Islet of Langerhans (tissue), 1 donor: ENCODE results near the gene PFKP.

Source experiments
- FAIRE-seq: peaks from one replicate; lab custom pipeline; 2011; peaks lifted over from hg19 to GRCh38; lab: Jason Lieb, UNC

The PFKP gene

DNA sequence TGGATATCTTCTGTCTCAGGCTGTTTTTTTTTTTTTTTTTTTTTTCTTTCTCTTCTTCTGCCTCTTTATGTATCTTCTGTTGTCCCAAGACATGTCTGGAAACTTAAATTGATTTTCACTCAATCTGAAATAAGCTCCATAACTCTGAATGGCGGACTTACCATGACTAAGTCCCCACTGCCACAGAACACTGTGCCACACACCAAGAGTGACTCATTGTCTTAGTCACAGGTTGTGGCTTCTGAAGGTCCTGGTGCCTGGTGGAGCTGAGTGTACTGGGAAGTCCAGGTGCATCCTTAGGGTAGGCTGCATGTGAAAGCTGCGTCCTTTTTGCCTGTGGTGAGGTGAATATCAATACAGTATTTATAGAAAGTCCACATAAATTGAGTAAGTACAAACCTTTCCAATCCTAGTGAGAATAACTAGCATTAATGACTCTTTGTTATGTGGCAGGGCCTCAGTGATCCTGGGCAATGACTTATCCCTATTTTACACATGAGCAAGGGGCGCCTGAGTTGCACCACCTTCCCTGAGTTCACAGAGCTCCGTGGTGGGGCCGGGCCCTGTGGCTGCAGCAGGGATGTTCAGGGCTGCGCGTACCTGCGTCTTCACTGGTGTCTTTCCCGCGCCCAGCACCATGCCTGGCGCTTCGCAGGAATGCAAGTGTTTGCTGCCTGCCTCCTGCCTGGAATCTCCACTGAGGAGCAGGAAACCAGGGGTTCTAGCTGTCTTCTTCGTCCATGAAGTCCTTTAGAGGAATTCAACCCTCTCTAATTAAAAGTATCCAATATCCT lies 4.3 kb downstream of the PFKP start:
- FAIRE-seq = no peak

GRCh38 chr10:3072641-3073360 lies 5.5 kb downstream of the PFKP start:
- FAIRE-seq = no peak

GRCh38 chr10:3074145-3074665 lies 6.9 kb downstream of the PFKP start:
- FAIRE-seq = no peak

- FAIRE-seq = no peak
These were observed 7.7 kb downstream of the PFKP start for GRCh38 chr10:3074985-3075600.

DNA sequence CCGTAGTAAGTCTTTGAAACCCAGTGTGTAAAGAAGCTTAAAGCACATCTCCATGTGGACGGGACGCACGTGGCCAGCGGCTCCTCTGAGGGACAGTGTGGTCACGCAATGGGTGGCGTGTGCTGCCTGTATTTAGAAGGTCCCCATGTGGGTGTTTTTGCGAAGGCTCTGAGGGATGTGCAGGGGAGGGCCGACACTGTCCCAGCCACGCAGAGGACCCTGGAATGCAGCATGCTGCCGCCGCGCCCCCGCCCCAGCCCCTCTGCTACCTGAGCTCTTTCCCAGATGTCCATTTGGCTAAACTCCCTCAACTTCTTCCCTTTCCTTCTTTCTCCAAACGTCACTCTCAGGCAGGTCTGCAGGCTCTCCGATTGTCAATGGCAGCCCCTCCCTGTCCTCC lies 8.8 kb downstream of the PFKP start:
- FAIRE-seq = no peak

DNA sequence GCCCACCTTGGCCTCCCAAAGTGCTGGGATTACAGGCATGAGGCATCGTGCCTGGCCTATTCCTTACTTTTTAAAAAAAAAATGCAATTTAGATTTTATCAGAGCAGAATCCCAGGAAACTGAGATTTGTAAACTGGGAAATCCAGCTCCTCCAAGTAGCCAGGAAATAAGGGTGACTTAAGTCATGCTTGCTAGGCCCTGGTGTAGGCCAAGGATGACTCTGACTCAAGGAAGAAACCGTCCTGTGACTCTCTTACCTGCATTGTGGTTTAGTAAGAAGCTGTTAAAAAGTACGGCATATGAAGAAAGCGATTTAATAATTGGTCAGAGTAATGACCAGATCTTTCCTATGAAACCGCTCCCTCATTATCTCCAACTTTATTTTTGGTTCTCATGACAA lies 10.2 kb downstream of the PFKP start:
- FAIRE-seq = no peak

DNA sequence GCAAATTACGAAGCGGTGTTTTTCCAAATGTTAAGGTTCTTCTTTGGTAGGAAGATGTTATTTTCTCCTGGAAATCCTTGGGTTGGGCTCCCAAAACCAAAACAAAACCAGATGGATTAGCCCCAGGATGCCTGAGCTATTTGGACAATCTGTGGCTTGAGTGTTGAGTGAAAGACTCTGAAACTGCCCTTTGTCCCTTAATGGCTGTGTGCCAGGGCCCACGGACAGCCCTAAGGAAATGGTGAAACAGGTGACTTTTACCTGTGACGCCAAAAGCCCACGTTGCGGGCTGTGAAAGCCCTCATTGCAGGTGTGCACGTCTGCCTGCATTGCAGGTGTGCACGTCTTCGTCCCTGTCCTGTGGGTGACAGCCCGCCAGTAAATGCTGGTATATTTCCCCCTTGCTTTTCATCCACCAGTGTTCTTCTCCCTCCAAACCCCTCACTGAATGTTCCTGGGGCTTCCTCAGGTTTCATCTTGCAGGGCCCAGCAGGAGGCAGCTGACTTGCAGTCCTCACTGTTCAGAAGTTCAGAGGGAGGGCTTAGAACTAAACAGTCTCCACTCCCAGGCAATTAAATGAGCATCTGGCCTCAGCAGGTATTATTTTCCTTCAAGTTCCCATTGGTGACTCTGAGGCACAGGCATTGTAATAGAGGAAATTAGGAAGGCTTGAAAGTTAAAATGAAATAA lies 10.7 kb downstream of the PFKP start:
- no peak for FAIRE-seq

- no peak for FAIRE-seq
These were observed 14.1 kb downstream of the PFKP start for GRCh38 chr10:3081383-3081981.

DNA sequence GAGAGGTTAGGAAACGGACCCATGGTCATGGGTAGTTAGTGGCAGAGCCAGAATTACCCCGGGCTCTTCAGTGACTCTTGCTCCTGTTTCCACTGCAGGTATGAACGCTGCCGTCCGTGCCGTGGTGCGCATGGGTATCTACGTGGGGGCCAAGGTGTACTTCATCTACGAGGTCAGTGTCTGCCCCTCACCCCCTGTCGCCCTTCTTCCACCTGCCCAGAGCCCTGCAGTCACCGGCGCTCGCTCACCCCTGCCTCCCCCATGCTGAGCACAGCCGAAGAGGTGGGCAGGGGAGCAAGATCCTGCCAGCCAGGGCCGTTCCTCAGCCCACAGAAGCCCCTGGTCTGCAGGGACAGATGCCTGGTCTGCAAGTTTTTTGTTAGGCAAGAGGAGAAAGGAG lies 14.9 kb downstream of the PFKP start:
- FAIRE-seq = no peak

DNA sequence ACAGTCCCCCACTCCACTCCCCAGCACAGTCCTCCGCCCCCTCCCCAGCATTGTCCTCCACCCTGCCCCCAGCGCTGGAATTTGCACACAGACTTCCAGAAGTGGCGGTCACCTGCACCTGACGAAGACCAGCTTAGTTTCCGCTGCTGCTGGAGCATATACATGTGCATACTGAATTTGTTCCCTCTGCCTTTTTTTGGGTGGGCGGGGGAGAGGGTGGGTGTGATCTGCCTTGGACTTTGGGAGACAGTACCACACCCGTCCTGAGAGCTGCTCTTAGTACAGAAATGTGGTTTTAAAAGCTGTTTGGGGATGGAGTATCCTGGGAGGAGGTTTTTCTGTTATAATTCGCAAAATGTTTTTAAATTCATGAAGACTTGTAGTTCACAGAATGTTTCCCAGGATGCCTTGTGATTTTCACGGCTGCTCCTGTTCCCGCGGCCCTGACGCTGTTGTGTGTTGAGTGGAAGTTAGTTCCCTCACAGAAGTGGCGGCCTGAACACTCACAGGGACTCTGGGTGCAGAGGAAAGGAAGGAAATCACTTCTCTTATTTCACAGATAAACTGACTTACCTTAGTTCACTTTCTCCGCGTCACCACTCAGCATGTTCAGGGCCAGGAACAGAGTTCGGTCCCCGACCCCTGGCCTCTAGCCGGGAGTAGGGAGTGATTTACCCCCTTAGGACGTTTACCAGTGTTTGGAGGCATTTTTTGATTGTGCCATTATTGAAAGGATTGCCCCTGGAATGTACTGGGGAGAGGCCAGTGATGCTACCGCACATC lies 18.6 kb downstream of the PFKP start:
- no peak for FAIRE-seq

DNA sequence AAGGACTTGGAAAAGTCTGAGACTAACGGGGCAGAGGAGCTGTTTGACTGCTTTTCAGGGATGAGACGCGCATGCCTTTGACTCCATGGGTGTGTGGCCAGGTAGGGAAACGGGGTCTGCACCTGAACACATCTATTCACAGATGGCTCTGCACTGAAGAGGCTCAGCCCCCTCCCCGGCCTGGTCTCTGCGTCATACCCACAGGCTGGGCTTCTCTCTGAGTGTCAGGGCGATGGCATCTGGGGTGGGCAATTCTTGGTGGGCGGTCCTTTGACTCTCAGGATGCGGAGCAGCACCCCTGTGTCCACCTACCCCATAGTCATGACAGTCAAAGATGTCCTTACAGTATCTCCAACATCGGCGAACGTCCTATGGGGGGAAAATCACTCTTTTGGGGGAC lies 23.0 kb downstream of the PFKP start:
- FAIRE-seq = no peak

DNA sequence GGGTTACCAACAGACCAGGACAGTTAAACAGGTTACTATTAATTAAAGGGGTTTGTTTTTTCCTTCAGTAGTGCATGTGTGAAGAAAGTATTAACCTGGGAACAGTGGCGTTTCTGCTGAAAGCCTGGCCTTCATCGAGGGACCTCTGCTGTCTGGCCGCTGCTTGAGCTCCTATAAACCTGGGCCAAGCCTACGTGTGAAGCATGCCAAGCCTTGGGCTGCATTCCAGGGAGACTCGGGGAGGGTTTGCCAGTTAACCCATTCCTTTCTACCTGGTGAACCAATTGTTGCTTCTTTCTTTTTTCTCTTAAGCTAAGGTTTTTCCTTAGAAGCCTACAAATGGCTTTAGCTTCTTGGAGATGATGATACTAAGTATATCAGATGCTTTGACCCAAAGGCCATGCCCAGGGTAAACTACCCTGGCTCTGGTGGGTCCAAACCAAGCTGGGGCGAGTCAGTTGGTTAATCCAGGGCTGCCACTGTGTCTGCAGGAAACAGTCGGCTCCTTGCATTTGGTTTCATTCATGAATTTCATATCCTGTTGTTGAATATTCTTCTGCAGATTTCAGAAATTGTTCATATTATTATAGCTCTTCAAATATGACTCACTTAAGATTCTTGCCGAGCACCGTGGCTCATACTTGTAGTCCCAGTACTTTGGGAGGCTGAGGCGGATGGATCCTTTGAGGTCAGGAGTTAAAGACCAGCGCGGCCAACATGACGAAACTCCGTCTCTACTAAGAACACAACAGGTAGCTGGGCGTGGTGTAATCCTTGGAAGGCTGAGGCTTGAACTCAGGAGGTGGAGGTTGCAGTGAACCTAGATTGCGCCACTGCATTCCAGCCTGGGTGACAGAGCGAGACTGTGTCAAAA lies 23.8 kb downstream of the PFKP start:
- FAIRE-seq = no peak

DNA sequence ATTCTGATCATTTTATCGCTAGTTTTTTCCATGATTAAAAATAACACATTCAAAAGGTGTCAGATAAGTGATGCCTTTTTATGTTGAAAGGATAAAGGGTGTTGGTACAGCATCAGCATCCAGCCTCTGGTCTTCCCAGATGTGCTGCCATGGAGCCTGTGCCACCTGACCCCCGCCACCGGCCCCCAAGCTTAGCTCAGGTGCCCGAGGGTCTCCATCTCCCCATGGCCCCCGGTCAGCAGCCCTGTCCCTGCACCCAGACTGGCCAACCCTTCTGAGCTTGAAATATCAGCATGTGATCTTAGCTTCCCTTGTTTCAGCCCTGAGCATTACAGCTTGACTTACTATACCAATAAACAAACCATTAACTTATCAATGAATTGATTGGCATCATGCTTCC lies 24.6 kb downstream of the PFKP start:
- FAIRE-seq = no peak

- FAIRE-seq = no peak
These were observed 26.6 kb downstream of the PFKP start for GRCh38 chr10:3093996-3094395.

GRCh38 chr10:3094609-3095036 lies 27.3 kb downstream of the PFKP start:
- no peak for FAIRE-seq

DNA sequence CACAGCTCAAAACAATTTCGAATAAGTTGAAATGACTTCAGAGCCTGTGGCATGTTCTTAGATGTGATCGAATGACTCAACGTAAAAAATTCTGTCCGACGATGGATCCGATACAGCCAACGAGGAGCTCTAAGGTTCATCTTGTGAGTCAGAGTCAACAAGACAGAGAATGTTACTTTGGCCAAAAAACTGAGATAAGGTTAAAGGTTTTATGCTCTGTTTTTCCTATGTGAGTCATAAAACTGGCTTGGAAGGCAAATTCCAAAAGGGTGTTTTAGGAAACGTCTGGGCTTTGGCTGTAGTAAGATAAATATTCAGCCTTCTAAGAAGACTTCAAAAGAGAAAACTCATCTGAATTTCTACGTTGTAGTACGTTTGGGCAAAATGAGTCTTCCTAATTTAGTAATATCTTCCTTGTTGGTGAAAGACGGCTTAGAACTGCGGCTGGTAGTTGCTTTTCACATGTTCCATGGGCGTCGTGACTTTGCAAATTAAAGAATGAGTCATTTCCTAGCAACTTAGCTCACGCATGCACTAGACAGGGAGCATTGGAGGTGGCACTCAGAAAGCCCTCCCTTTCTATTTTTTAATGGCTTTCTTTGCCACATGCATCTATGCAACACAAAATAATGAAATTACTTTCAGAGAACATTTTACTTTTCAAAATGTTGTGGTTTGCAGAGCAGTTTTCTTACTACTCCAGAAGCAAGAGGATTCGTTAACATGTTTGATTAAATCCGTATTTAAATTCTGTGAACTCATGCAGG lies 28.2 kb downstream of the PFKP start:
- no peak for FAIRE-seq

DNA sequence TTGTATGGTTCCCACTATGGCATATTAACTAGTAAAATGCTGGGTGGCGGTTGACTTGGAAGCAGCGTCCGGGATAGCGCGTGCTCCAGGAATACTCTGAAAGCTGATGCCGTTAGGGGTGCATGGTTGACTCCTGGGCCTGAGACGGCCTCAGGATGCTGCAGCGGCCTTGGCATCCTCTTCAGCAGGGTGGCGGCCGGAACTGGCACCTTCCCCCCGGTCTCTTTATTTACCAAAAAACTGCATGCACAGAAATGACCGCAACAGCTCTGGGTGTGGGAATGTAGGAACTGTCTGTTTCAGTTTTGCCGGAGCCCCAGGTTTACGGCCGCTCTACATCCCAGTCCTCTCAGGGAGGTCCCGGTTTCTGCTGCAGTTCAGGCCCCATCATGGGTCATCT lies 28.8 kb downstream of the PFKP start:
- FAIRE-seq = no peak

GRCh38 chr10:3097160-3097559 lies 29.8 kb downstream of the PFKP start:
- no peak for FAIRE-seq

DNA sequence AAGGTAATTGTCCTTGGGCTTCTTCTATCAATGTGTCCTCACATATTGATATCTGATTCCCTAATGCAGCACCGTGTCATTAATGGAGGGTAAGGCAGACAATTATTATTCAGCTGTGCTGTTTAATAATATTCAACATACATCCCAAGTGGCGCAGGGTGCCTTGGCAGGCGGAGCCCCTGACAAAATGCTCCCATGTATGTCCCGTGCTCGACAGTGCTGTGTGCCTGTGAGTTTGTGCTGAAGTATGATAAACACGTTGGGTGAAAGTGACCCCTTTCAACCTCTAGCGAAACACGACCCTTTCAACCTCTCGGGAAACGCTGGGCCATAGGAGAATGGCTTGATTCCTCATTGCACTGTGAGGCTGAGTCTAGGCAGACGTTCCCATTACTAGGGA lies 31.3 kb downstream of the PFKP start:
- FAIRE-seq = no peak
